Bronchial smooth muscle cell (primary cell): ENCODE data around the gene FDX1. TPM values are rescaled to one million over a fixed set of nuclear protein-coding genes. Genes with fewer than 3 reads are reported as not detected.

Experiments
- total RNA-seq: library from RNA; depleted of rRNA; stranded (reverse); fragments of >200 nt; gene quantifications from 2 replicates; pipeline ENCODE4 v1.2.1, GENCODE V29; 2014

Gene FDX1
- 8.2 and 9.5 TPM in 2 replicates for total RNA-seq

GRCh38 chr11:110429731-110430266 lies at the start of gene FDX1:
FDX1 (plus strand) TSS chr11:110429948; CDS start chr11:110430121, 173 bp downstream.

Other genes with a start within 250 kb of the FDX1 start
- gene RDX, start 133.3 kb upstream of the FDX1 start, total RNA-seq = 61.3 and 80.8 TPM in 2 replicates